ENCODE measurements around the gene BMERB1. TPM values are rescaled to one million over a fixed set of nuclear protein-coding genes. Genes with fewer than 3 reads are reported as not detected.
A peak's percentile ranks its signal among the peaks of the same experiment; 100 is the strongest.

The BMERB1 gene
- total RNA-seq, 1 donor from 2014 or later: 61.4 TPM

DNA sequence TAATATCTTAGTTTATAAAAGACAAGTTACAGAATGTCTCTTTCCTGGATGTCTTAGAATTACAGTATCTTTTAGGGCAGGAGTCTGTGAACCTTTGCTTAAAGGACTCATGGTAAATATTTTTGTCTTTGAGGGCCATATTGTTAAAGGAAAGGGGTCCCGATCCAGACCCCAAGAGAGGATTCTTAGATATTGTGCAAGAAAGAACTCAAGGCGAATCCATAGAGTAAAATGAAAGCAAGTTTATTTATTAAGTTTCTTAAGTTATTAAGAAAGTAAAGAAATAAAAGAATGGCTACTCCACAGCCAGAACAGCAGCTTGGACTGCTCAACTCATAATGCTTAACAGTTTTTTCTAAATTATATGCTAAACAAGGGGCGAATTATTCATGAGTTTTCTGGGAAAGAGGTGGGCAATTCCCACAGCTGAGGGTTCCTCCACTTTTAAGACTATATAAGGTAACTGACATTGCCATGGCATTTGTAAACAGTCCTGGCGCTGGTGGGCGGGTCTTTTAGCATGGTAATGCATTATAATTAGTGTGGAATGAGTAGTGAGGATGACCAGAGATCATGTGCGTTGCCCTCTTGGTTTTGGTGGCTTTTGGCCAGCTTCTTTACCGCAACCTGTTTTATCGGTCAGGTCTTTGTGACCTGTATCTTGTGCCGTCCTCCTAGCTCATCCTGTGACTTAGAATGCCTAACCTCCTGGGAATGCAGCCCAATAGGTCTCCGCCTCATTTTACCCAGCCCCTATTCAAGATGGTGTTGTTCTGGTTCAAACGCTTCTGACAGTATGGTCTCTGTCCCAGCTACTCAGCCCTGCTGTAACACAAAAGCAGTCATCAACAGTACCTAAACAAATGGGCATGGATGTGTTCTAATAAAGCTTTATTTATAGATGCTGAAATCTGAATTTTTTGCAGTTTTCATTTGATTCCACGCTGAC is 53.2 kb downstream of the BMERB1 start:
- ATAC-seq: no peak
- intact Hi-C loops (cut with DNase I): no loop called here
- no peak for DNase-seq (ENCODE audit: missing footprints)

GRCh38 chr16:15489016-15489415 is 54.6 kb downstream of the BMERB1 start:
- DNase-seq (ENCODE audit: missing footprints): no peak
- intact Hi-C loops (cut with DNase I): no loop called here
- no peak for ATAC-seq

- DNase-seq (ENCODE audit: missing footprints): no peak
- ATAC-seq: peak; percentile 15
- intact Hi-C loops (cut with DNase I): no loop called here
Measured at GRCh38 chr16:15490123-15490711, 55.8 kb downstream of the BMERB1 start.

GRCh38 chr16:15491411-15491810 is 57.0 kb downstream of the BMERB1 start:
- intact Hi-C loops (cut with DNase I): no loop called here
- no peak for ATAC-seq
- no peak for DNase-seq (ENCODE audit: missing footprints)

DNA sequence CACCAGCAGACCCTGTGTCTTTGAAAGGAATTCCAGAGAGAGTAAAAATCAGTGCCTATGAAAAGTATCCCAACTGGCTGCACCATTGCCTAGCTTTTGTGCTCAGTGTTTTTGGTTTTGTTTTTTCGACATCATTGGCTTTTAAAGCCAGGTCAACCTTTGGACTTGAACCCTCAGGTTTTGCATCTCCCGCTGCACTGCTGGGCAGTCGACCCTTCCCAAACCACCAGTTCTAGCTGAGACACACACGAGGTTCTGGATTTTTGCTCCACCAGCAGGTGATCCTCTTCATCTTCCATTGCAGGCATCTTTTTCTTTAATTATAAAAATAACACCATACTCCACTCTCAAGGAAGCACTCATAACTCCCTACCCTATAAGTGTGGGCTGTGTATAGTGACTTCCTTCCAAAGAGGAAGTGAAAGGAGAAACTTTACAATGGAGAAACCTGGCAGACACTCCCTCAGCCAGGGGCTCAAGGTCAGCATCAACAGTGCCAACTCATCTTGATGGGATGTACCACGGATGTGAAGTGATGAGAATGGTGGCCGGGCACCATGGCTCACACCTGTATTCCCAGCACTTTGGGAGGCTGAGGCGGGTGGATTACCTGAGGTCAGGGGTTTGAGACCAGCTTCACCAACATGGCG is 57.8 kb downstream of the BMERB1 start:
- ATAC-seq: no peak

GRCh38 chr16:15493466-15494180 is 59.2 kb downstream of the BMERB1 start:
- ATAC-seq (peak; percentile 23), DNase-seq (ENCODE audit: missing footprints) (no peak)
- intact Hi-C loops (cut with DNase I): no loop called here

More for the DNA sequence above, 57.8 kb downstream of the BMERB1 start:
- DNase-seq (ENCODE audit: missing footprints): no peak
- intact Hi-C loops (cut with DNase I): no loop called here

DNA sequence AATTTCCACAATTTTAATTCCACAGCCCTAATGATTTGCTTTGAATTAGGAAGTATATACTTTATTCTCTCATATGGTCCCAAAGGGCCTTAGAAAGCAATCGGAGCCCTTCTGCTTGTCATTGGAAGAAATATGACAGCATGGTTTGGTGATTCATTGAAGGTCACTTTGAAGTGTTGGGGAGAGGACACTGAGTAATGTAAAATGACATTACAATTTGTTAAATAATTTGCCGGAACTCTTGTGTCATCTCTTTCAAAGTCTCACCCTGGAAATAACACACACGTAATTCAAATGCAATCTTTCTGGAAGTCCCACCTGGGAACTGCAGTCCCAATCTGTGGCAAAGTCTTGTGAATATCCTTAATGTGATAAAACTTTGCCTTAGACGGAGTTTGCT is 59.8 kb downstream of the BMERB1 start:
- intact Hi-C loops (cut with DNase I): no loop called here
- ATAC-seq: no peak
- DNase-seq (ENCODE audit: missing footprints): no peak

GRCh38 chr16:15495898-15496297 is 61.5 kb downstream of the BMERB1 start:
- intact Hi-C loops (cut with DNase I): no loop called here
- DNase-seq (ENCODE audit: missing footprints) (no peak), ATAC-seq (no peak)

DNA sequence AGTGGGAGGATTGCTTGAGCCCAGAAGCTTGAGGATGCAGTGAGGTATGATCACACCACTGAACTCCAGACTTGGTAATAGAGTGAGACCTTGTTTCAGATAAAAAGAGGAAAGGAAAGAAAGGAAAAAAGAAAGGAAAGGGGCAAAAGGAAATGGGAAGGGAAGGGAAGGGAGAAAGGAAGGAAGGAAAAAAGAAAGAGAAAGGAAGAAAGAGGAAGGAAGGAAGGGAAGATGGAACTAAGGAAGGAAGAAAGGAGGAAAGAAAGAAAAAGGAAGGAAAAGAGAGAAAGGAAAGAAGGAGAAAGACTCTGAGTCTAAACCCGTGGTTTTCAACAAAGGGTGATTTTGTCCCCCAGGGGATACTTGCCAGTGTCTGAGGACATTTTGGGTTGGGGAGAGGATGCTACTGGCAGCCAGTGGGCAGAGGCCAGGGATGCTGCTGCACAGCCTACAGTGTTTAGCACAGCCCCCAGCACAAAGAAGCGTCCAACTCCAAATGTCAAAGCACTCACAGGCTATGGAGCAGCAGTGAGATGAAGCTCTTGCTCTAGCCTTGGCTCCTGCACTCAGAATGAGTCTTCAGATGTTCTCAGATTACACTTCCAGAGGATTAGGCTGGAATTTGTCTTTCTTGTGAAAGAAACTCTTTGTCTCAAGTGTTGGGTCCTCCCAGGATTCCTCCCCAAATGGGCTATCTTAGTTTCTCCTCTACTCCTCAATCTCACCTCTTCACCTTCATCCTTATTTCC is 64.2 kb downstream of the BMERB1 start:
- intact Hi-C loops (cut with DNase I): no loop called here
- ATAC-seq (peak; percentile 44), DNase-seq (ENCODE audit: missing footprints) (no peak)

GRCh38 chr16:15502041-15502725 is 67.8 kb downstream of the BMERB1 start:
- ATAC-seq: no peak
- no peak for DNase-seq (ENCODE audit: missing footprints)
- intact Hi-C loops (cut with DNase I): no loop called here

GRCh38 chr16:15506441-15506840 is 72.1 kb downstream of the BMERB1 start:
- DNase-seq (ENCODE audit: missing footprints): no peak
- ATAC-seq: no peak
- intact Hi-C loops (cut with DNase I): no loop called here

- intact Hi-C loops (cut with DNase I): no loop called here
- no peak for DNase-seq (ENCODE audit: missing footprints)
Measured at GRCh38 chr16:15507301-15507958, 73.0 kb downstream of the BMERB1 start.

DNA sequence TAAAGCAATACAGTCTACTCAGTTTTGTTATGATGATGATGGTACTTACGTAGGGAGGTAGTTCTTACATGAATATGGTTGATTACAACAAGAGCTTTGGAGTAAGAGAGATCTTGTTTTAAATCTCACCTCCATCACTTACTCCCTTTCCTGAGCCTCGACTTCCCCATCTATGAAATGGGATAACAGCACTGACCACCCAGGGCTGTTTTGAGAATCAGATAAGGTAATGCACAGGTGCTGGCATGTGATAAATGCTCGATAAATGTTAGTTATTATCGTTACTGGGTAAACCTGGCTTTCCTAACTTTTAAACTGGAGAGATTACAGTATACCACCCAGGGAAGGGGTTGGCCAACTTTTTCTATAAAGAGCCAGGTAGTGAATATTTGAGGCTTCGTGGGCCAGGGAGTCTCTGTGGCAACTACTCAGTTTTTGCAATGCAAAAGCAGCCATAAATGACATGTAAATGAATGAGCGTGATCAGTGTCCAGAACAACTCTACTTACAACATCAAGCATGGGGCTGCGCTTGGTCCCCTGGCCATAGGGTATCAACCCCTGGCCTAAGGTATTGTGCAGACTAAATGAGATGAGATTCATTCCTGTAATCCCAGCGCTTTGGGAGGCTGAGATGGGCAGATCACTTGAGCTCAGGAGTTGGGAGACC is 73.7 kb downstream of the BMERB1 start:
- ATAC-seq (no peak), DNase-seq (ENCODE audit: missing footprints) (no peak)
- intact Hi-C loops (cut with DNase I): no loop called here

More at GRCh38 chr16:15507301-15507958, 73.0 kb downstream of the BMERB1 start:
- no peak for ATAC-seq

- intact Hi-C loops (cut with DNase I): no loop called here
- DNase-seq (ENCODE audit: missing footprints): no peak
- ATAC-seq: no peak
Measured at GRCh38 chr16:15509051-15509592, 74.7 kb downstream of the BMERB1 start.

GRCh38 chr16:15509593-15510535 is 75.5 kb downstream of the BMERB1 start:
- ATAC-seq (no peak), DNase-seq (ENCODE audit: missing footprints) (no peak)
- intact Hi-C loops (cut with DNase I): no loop called here

DNA sequence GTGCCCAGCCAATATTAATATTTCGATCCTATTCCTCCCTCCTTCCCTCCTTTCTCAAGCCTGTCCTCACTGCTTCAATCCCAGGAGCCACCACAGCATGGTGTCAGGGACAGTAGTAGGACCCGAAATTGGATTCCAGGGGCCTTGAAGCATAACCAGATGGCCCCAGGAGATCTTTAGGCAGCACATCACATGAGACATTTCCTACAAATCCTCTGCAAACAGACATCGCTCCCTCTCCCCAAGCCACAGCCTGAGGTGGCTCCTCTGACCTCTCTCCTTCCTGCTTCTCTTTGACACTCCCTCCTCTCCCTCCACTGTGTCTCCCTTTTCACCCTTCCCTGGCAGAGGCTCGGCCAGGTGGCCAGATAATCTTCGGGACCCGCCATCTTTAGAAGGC is 76.6 kb downstream of the BMERB1 start:
- ATAC-seq: no peak
- intact Hi-C loops (cut with DNase I): no loop called here
- no peak for DNase-seq (ENCODE audit: missing footprints)

Data from Right ventricle myocardium inferior (tissue), 1 donor.